H1 (cell line): Measurements from ENCODE around the gene SCN4A. TPM values are rescaled to one million over a fixed set of nuclear protein-coding genes. Genes with fewer than 3 reads are reported as not detected.

Experiments used
- CTCF ChIA-PET: fragments of 300-600 bp; sonication (Branson Sonifier 250); formaldehyde crosslinking; loops from one replicate; lab custom pipeline; 2021; ENCODE audit not compliant: partially characterized antibody; lab: Charles Lee
- POLR2A ChIA-PET: fragments of 300-600 bp; sonication (Branson Sonifier 250); formaldehyde crosslinking; loops from one replicate; lab custom pipeline; 2021; ENCODE audit warnings: inconsistent platforms; ENCODE audit not compliant: partially characterized antibody; lab: Charles Lee
- DNase-seq, 2 experiments: peaks; one replicate each; pipeline versions ENCODE4 v3.0.0 to v3.0.0-alpha.2; 2010 to 2022; ENCODE audit warnings: low spot score in 2 of 2, low read depth in 1 of 2, mixed read lengths in 1 of 2
- FAIRE-seq: peaks from 2 replicates; lab custom pipeline; 2011; peaks lifted over from hg19 to GRCh38; lab: Jason Lieb, UNC
- H2AFZ ChIP-seq: 2 replicates; pipeline ENCODE4 v1.8.1; 2012; ENCODE audit warnings: low read length, inconsistent platforms
- H2AK5ac ChIP-seq: 2 replicates; pipeline ENCODE4 v1.6.1; 2013; ENCODE audit warnings: low read depth, low read length
- H2BK120ac ChIP-seq: replicated peaks from 2 replicates; pipeline ENCODE3; 2013; ENCODE audit warnings: low read depth, low read length, inconsistent platforms
- H2BK12ac ChIP-seq: 2 replicates; pipeline ENCODE4 v1.6.1; 2013; ENCODE audit warnings: low read depth, low read length
- H2BK15ac ChIP-seq: 2 replicates; pipeline ENCODE4 v1.6.1; 2013; ENCODE audit warnings: low read length
- H2BK20ac ChIP-seq: 2 replicates; pipeline ENCODE4 v1.6.1; 2013; ENCODE audit warnings: low read length
- H2BK5ac ChIP-seq: 2 replicates; pipeline ENCODE4 v1.6.1; 2013; ENCODE audit warnings: low read depth, low read length
- H3K14ac ChIP-seq: 2 replicates; pipeline ENCODE4 v1.6.1; 2013; ENCODE audit warnings: inconsistent platforms; ENCODE audit not compliant: insufficient read length
- H3K18ac ChIP-seq: 2 replicates; pipeline ENCODE4 v1.6.1; 2013; ENCODE audit warnings: low read length; ENCODE audit errors: extremely low read depth
- H3K23ac ChIP-seq: 2 replicates; pipeline ENCODE4 v1.6.1; 2013; ENCODE audit warnings: inconsistent platforms; ENCODE audit not compliant: insufficient read length
- H3K23me2 ChIP-seq: 2 replicates; pipeline ENCODE4 v1.6.1; 2013; ENCODE audit warnings: low read depth, low read length
- H3K27ac ChIP-seq: 2 replicates; pipeline ENCODE4 v1.6.1; 2011; ENCODE audit warnings: low read depth, low read length, inconsistent platforms
- H3K27me3 ChIP-seq, 4 experiments: replicated peaks in 1 of 4; 1 replicate in 1 of 4; 2 replicates in 3 of 4; pipeline versions ENCODE4 v1.6.1 to v1.8.1; 2011 to 2013; ENCODE audit warnings: low read length in 3 of 4, mild to moderate bottlenecking in 3 of 4, inconsistent platforms in 2 of 4, mixed read lengths in 2 of 4, moderate library complexity in 1 of 4; ENCODE audit not compliant: control insufficient read depth in 3 of 4, insufficient read depth in 3 of 4; ENCODE audit errors: extremely low read depth in 1 of 4
- H3K36me3 ChIP-seq, 4 experiments: 2 replicates each; pipeline versions ENCODE4 v1.6.1 to v1.8.1; 2011 to 2013; ENCODE audit warnings: mild to moderate bottlenecking in 4 of 4, low read length in 3 of 4, moderate library complexity in 2 of 4, control low read depth in 1 of 4, inconsistent platforms in 1 of 4; ENCODE audit not compliant: insufficient read depth in 4 of 4, control insufficient read depth in 2 of 4
- H3K4ac ChIP-seq: replicated peaks from 2 replicates; pipeline ENCODE3; 2013; ENCODE audit warnings: low read length, low read depth, mixed read lengths, inconsistent platforms; ENCODE audit not compliant: insufficient read length
- H3K4me1 ChIP-seq, 4 experiments: replicated peaks in 1 of 4; 1 replicate in 1 of 4; 2 replicates in 3 of 4; pipeline versions ENCODE4 v1.6.1 to v1.8.1; 2011 to 2013; ENCODE audit warnings: low read length in 3 of 4, inconsistent platforms in 2 of 4, mixed read lengths in 1 of 4; ENCODE audit not compliant: insufficient read depth in 4 of 4, control insufficient read depth in 3 of 4
- H3K4me2 ChIP-seq, 2 experiments: 2 replicates each; pipeline versions ENCODE4 v1.6.1 to v1.8.1; 2011 to 2013; ENCODE audit warnings: low read depth in 2 of 2, low read length in 2 of 2, control low read depth in 1 of 2, inconsistent platforms in 1 of 2, mild to moderate bottlenecking in 1 of 2; ENCODE audit not compliant: insufficient read depth in 1 of 2
- H3K4me3 ChIP-seq, 4 experiments: fragments of 200-600, 300-600 bp in 1 of 4; sonication (generic), shearing (Covaris generic), sonication (Bioruptor Twin) in 1 of 4; 2 replicates each; pipeline versions ENCODE4 v1.5.1 to v1.8.1; 2011 to 2016; ENCODE audit warnings: low read length in 4 of 4, low read depth in 3 of 4, control low read depth in 2 of 4, inconsistent platforms in 2 of 4, mild to moderate bottlenecking in 2 of 4, mixed read lengths in 1 of 4, moderate library complexity in 1 of 4; ENCODE audit not compliant: insufficient read depth in 2 of 4; ENCODE audit errors: extremely low read depth in 1 of 4
- H3K56ac ChIP-seq: replicated peaks from 2 replicates; pipeline ENCODE3; 2013; ENCODE audit warnings: low read depth, mild to moderate bottlenecking, mixed read lengths, low read length, inconsistent platforms; ENCODE audit not compliant: insufficient read length
- H3K79me1 ChIP-seq: 2 replicates; pipeline ENCODE4 v1.6.1; 2013; ENCODE audit warnings: low read depth, low read length, control low read depth
- H3K79me2 ChIP-seq, 2 experiments: 2 replicates each; pipeline versions ENCODE4 v1.6.1 to v1.8.1; 2012 to 2013; ENCODE audit warnings: low read length in 2 of 2, mild to moderate bottlenecking in 2 of 2, inconsistent platforms in 1 of 2; ENCODE audit not compliant: insufficient read depth in 2 of 2, control insufficient read depth in 1 of 2
- H3K9ac ChIP-seq, 4 experiments: replicated peaks in 1 of 4; 1 replicate in 1 of 4; 2 replicates in 3 of 4; pipeline versions ENCODE4 v1.6.1 to v1.8.1; 2011 to 2013; ENCODE audit warnings: low read depth in 3 of 4, low read length in 3 of 4, control low read depth in 2 of 4, mild to moderate bottlenecking in 2 of 4, moderate library complexity in 2 of 4, inconsistent platforms in 1 of 4; ENCODE audit errors: extremely low read depth in 1 of 4
- H3K9me3 ChIP-seq, 2 experiments: 2 replicates each; pipeline versions ENCODE4 v1.6.1 to v1.8.1; 2012 to 2013; ENCODE audit warnings: mild to moderate bottlenecking in 2 of 2, moderate library complexity in 2 of 2, control low read depth in 1 of 2, inconsistent platforms in 1 of 2, low read depth in 1 of 2, low read length in 1 of 2, mixed read lengths in 1 of 2; ENCODE audit not compliant: insufficient read depth in 2 of 2
- H4K20me1 ChIP-seq, 2 experiments: replicated peaks in 1 of 2; 2 replicates each; pipeline versions ENCODE3 to v1.8.1; 2011 to 2013; ENCODE audit warnings: inconsistent platforms in 2 of 2, low read length in 2 of 2, mild to moderate bottlenecking in 1 of 2; ENCODE audit not compliant: insufficient read depth in 2 of 2, control insufficient read depth in 1 of 2
- H4K5ac ChIP-seq: 2 replicates; pipeline ENCODE4 v1.6.1; 2013; ENCODE audit warnings: low read length, low read depth, mixed read lengths, inconsistent platforms; ENCODE audit not compliant: insufficient read length
- H4K8ac ChIP-seq: 2 replicates; pipeline ENCODE4 v1.8.0; 2013; ENCODE audit warnings: mild to moderate bottlenecking, moderate library complexity, low read length, inconsistent platforms; ENCODE audit not compliant: insufficient read depth; ENCODE audit errors: extremely low read depth
- H4K91ac ChIP-seq: replicated peaks from 2 replicates; pipeline ENCODE3; 2013; ENCODE audit warnings: low read length, mixed read lengths, inconsistent platforms; ENCODE audit not compliant: insufficient read length
- CHD1 ChIP-seq: IDR thresholded peaks from 2 replicates; pipeline ENCODE4 v1.6.1; 2012; ENCODE audit warnings: low read depth, low read length, improper control_type of control experiment
- E2F6 ChIP-seq: IDR thresholded peaks from 2 replicates; pipeline ENCODE4 v1.6.1; 2012; ENCODE audit warnings: inconsistent platforms
- MAFK ChIP-seq: IDR thresholded peaks from 2 replicates; pipeline ENCODE4 v1.6.1; 2012; ENCODE audit warnings: low read depth, mild to moderate bottlenecking, improper control_type of control experiment, low read length
- NANOG ChIP-seq: IDR thresholded peaks from 2 replicates; pipeline ENCODE4 v1.6.1; 2011; ENCODE audit warnings: low read length, low read depth, mild to moderate bottlenecking, inconsistent platforms; ENCODE audit not compliant: insufficient read depth, poor library complexity, severe bottlenecking
- TCF12 ChIP-seq: IDR thresholded peaks from 2 replicates; pipeline ENCODE4 v1.6.1; 2011; ENCODE audit warnings: low read depth, mild to moderate bottlenecking, low read length
- WGBS, 2 experiments: shearing (Covaris generic) in 1 of 2; methylation state at CpG; one replicate each; pipeline versions ENCODE4 v1.1.6 to v1.1.7; 2013 to 2015; ENCODE audit warnings: low lambda C conversion rate in 2 of 2, mixed read lengths in 2 of 2, inconsistent platforms in 1 of 2, low coverage in 1 of 2, missing lambda C conversion rate in 1 of 2; ENCODE audit not compliant: insufficient replicate concordance in 2 of 2, insufficient coverage in 1 of 2, insufficient read length in 1 of 2; ENCODE audit errors: extremely low coverage in 1 of 2, missing lambda C conversion rate in 1 of 2; 5-methylcytosine and 5-hydroxymethylcytosine counted together
- polyA plus RNA-seq, 7 experiments: library from polyadenylated mRNA; depleted of rRNA in 3 of 7; stranded (reverse) in 5 of 7; unstranded in 2 of 7; fragments of >200 nt in 5 of 7; fragments of 200-250 nt in 2 of 7; gene quantifications; 1 replicate in 5 of 7; 2 replicates in 1 of 7; 4 replicates in 1 of 7; pipeline versions ENCODE4 v1.2.1 to v1.2.3, GENCODE V29; 2011 to 2013; ENCODE audit warnings: missing spikeins in 2 of 7, mixed read lengths in 2 of 7
- total RNA-seq: library from RNA; stranded (reverse); fragmentation: NEBNext Ultra II Directional; extraction: Animal tissue kit (Norgen Biotek cat#: 25700); gene quantifications from 2 replicates; pipeline ENCODE4 v1.2.1, GENCODE V29; 2021
- TF ChIP-seq, protein P1 (sequence below): IDR thresholded peaks from 2 replicates; pipeline ENCODE4 v1.6.1; 2011; ENCODE audit warnings: low read depth, mild to moderate bottlenecking, low read length; ENCODE audit not compliant: insufficient read depth

SCN4A gene
- total and polyA plus RNA-seq, 2 of the 8 experiments (the other 6 are each of a cell fraction or from before 2014, with no cell fraction given) = 5.0 to 8.5 TPM

- H3K4me1 ChIP-seq = no peaks in the 10 kb centered on the region; a peak in 1 of 7 replicates
- no peak overlapping the region for H3K18ac ChIP-seq
- no peaks in the 10 kb centered on the region; a peak in 1 of 4 replicates for H3K9me3 ChIP-seq
- CTCF ChIA-PET = interaction anchor here (0.5 to 3.8 kb wide), 10 partner anchors 12 to 61 kb away, joined by 3 to 16 read pairs (median 5); partner anchors contain the start of gene GH1
- H2BK15ac ChIP-seq = no peak overlapping the region; the same call in 1 of the 2 replicates
- H3K4me3 ChIP-seq = no peak overlapping the region
- no peaks in the 10 kb centered on the region for H4K20me1 ChIP-seq
- H2BK12ac ChIP-seq = no peak overlapping the region
- no peaks in the 10 kb centered on the region for H3K23me2 ChIP-seq
- no peak overlapping the region for H4K5ac ChIP-seq
- H4K91ac ChIP-seq = no peak overlapping the region
- H3K27me3 ChIP-seq = no peaks in the 10 kb centered on the region
- no peak overlapping the region for H3K14ac ChIP-seq
- H4K8ac ChIP-seq = no peak overlapping the region; the same call in 1 of the 2 replicates
- H3K79me1 ChIP-seq = no peaks in the 10 kb centered on the region
- no peak overlapping the region for H2AK5ac ChIP-seq
- H3K56ac ChIP-seq = no peak overlapping the region
- H2BK120ac ChIP-seq = no peak overlapping the region
- FAIRE-seq (no peak), DNase-seq (no peak)
- H3K23ac ChIP-seq = no peak overlapping the region
- WGBS, 2 experiments = 91% methylated on average over 19 of the region's 19 CpGs; no CpG with 5 or more reads in 1 of the 2 experiments
- no peak overlapping the region for H3K4ac ChIP-seq
- POLR2A ChIA-PET = no interaction called here
- no peaks in the 10 kb centered on the region for H3K36me3 ChIP-seq
- H3K9ac ChIP-seq = no peak overlapping the region
- H3K27ac ChIP-seq = no peak overlapping the region
- no peak for TF ChIP-seq CHD1
- TF ChIP-seq NANOG = no peak
- TF ChIP-seq, protein P1, sequence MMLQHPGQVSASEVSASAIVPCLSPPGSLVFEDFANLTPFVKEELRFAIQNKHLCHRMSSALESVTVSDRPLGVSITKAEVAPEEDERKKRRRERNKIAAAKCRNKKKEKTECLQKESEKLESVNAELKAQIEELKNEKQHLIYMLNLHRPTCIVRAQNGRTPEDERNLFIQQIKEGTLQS = no peak
- TF ChIP-seq E2F6 = no peak
- TF ChIP-seq MAFK = no peak
- TF ChIP-seq TCF12 = no peak
- no peak overlapping the region for H2BK20ac ChIP-seq
- H3K4me2 ChIP-seq = no peak overlapping the region
- H2BK5ac ChIP-seq = no peak overlapping the region
- no peak overlapping the region for H2AFZ ChIP-seq
- H3K79me2 ChIP-seq = no peaks in the 10 kb centered on the region
These were observed 4.8 kb downstream of the SCN4A start for GRCh38 chr17:63967953-63968352.
